Coronary artery (tissue), 2 donors: ENCODE results near the gene SLC2A13.

Experiments used
- DNase-seq: peaks from one replicate; pipeline ENCODE4 v3.0.0-alpha.2; 2017; ENCODE audit warnings: low spot score
- H3K27ac ChIP-seq, 2 donors: fragments of 200-600 bp; sonication (generic); one replicate each; pipeline ENCODE4 v1.5.1; 2016 to 2019
- H3K4me3 ChIP-seq: fragments of 200-600 bp; sonication (generic); 2 replicates; pipeline ENCODE4 v1.5.1; 2016; ENCODE audit warnings: mild to moderate bottlenecking, moderate library complexity
- CTCF ChIP-seq: fragments of 200-600 bp; sonication (generic); IDR thresholded peaks from one replicate; pipeline ENCODE4 v1.5.1; 2019; ENCODE audit warnings: antibody characterized with exemption

The SLC2A13 gene

DNA sequence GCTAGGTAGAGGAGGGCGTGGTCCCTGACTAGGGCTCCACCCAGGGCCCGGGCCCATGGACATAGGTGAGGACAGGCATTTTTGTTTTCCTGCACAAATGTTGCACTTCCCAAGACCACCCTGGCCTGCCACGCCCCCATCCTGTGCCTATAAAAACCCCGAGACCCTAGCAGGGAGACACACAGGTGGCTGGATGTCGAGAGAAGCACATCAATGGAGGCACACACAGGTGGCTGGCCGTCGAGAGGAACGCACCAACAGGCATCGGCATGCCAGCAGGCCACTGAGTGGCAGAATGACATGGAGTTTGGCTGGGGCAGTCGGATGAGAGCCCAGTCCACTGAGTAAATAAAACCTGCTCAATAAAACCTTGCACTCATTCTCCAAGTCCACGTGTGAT lies 328.4 kb downstream of the SLC2A13 start:
- Histone ChIP-seq H3K4me3 (no peak overlapping the region), H3K27ac (no peak overlapping the region)
- DNase-seq, result no peak
- no peak for TF ChIP-seq CTCF

DNA sequence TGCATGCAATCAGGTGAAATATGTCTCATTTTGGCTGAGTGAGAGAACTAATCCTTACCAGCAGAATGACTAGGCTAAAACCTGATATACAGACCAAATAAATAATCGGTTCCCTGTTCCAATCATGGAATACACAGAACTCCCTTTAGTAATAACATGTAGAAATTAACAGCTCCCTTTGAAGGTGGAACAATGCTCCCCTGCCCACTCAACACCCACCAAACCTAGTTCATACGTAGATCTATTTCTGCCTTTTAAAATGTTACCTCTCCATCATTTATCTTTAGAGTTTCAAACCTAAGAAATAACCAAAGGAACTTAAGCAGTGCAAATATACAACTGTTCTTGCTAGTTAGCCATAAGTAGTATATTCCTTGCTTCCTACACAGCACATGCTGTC lies 332.6 kb downstream of the SLC2A13 start:
- Histone ChIP-seq H3K4me3 (no peak overlapping the region), H3K27ac (peak overlapping the region in 1 of 2 donors; percentile 54)
- no peak for TF ChIP-seq CTCF
- DNase-seq, result no peak

DNA sequence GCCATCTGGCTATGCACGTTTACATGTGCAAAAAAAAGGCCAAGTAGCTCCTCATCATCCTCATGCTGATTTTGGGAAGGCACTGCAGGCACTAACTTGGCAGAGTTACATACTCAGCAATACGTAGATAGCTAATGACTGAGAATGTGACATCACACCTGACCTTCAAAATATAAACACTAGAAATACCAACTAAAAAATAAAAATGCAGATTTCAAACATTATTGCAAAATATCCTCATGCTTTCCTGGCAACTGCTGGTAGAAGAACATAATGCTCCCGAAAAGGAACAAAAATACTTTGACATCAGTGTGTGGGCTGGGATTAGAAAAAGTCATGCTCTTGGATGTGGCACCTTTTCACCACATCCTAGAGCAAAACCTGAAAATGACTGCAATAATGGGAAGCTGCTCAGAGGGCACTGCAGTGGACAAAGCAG lies 333.0 kb downstream of the SLC2A13 start:
- Histone ChIP-seq H3K27ac (peak overlapping the region in 1 of 2 donors; percentile 54), H3K4me3 (no peak overlapping the region)
- no peak for TF ChIP-seq CTCF
- DNase-seq, result no peak

GRCh38 chr12:39771456-39771855 lies 334.4 kb downstream of the SLC2A13 start:
- DNase-seq, result no peak
- H3K27ac ChIP-seq, result no peak overlapping the region
- no peak overlapping the region for H3K4me3 ChIP-seq
- no peak for TF ChIP-seq CTCF

- no peak for DNase-seq
- Histone ChIP-seq H3K27ac (no peak overlapping the region), H3K4me3 (no peak overlapping the region)
- TF ChIP-seq CTCF, result peak; percentile 55
These were observed 340.8 kb downstream of the SLC2A13 start for GRCh38 chr12:39764944-39765560.

- no peak for DNase-seq
- no peak overlapping the region for H3K27ac ChIP-seq
- H3K4me3 ChIP-seq, result no peak overlapping the region
- no peak for TF ChIP-seq CTCF
These were observed 342.1 kb downstream of the SLC2A13 start for GRCh38 chr12:39763890-39764169.

DNA sequence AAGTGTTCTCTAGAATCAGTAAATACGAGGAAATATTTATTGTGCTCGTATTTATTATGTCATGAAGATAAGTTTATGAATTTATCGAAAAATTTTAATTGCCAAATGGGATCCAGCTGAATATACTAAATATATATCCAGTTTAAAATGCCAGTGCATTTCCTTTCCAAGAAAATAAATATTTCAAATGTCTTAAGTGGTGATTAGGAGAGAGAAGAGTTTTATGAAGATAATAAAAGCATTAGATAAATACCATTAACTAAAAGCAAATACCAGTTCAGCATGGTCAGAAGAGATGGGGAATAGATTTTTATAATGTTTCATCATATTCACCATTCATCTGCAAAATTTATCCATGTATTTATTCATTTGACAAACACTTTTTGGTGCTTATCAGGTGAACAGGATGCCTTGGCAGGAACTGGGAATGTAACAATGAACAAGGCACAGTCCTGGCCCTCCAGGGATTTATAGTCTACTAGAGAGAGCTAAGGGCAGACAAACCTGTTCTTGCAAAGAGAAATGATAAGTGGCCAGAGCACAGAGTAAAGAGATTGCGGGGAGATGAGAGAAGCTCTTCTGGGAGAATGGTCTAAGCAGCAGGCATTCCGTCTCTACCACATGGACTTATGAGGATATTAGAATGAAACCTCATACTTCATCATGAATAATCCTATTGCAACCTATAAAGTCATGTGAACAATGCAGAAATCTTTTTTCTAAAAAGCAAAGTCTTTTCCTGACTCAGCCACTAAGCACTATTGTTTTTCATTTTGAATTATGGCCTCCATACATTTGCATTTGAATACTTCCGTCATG lies 342.6 kb downstream of the SLC2A13 start:
- TF ChIP-seq CTCF, result no peak
- H3K4me3 ChIP-seq, result no peak overlapping the region
- no peak for DNase-seq
- H3K27ac ChIP-seq, result no peak overlapping the region
